HEK293 (cell line): ENCODE data around the gene CHD5.

Experiments used
- CTCF ChIA-PET: fragments of 350-600 bp; formaldehyde crosslinking; extraction: SDS; loops from one replicate; lab custom pipeline; 2021; ENCODE audit warnings: antibody characterized with exemption; lab: Yijun Ruan, JAX
- POLR2A ChIA-PET: fragments of 300-600 bp; formaldehyde crosslinking; extraction: SDS; loops from one replicate; lab custom pipeline; 2020; ENCODE audit warnings: antibody characterized with exemption, inconsistent platforms; lab: Yijun Ruan, JAX
- H3K27ac ChIP-seq: fragments of 200-500 bp; sonication (Bioruptor generic); 2 replicates; pipeline ENCODE4 v1.5.1; 2014; ENCODE audit warnings: low read depth, low read length, control low read depth, inconsistent platforms; ENCODE audit errors: extremely low read depth
- H3K36me3 ChIP-seq, 2 experiments: fragments of 200-500 bp in 1 of 2; sonication (Bioruptor generic) in 1 of 2; 1 replicate in 1 of 2; 2 replicates in 1 of 2; pipeline ENCODE4 v1.5.1; 2014 to 2017; ENCODE audit warnings: inconsistent platforms in 2 of 2, low read length in 2 of 2; ENCODE audit not compliant: control insufficient read depth in 2 of 2, insufficient read depth in 1 of 2
- H3K4me1 ChIP-seq: fragments of 200-500 bp; sonication (Bioruptor generic); 2 replicates; pipeline ENCODE4 v1.5.1; 2014; ENCODE audit warnings: mild to moderate bottlenecking, low read length, inconsistent platforms; ENCODE audit not compliant: control insufficient read depth, insufficient read depth
- H3K4me3 ChIP-seq: 2 replicates; pipeline ENCODE4 v1.5.1; 2011; ENCODE audit warnings: low read depth, mild to moderate bottlenecking, control low read depth, low read length, moderate library complexity
- H3K9me3 ChIP-seq: fragments of 200-500 bp; sonication (Bioruptor generic); 2 replicates; pipeline ENCODE4 v1.5.1; 2014; ENCODE audit warnings: low read depth, low read length, inconsistent platforms; ENCODE audit not compliant: control insufficient read depth, insufficient read depth
- GLIS1 ChIP-seq: fragments of 450-650 bp; formaldehyde crosslinking; IDR thresholded peaks from 2 replicates; pipeline ENCODE4 v1.5.1; 2016; ENCODE audit warnings: missing biosample characterization, missing genetic modification characterization
- KLF7 ChIP-seq: fragments of 450-650 bp; formaldehyde crosslinking; IDR thresholded peaks from 2 replicates; pipeline ENCODE4 v1.5.1; 2016; ENCODE audit warnings: missing biosample characterization, missing genetic modification characterization, borderline replicate concordance
- KLF9 ChIP-seq: fragments of 450-650 bp; formaldehyde crosslinking; IDR thresholded peaks from 2 replicates; pipeline ENCODE4 v1.5.1; 2016; ENCODE audit warnings: missing biosample characterization, missing genetic modification characterization, low read depth
- MZF1 ChIP-seq: fragments of 450-650 bp; formaldehyde crosslinking; IDR thresholded peaks from 2 replicates; pipeline ENCODE4 v1.5.1; 2017; ENCODE audit warnings: missing biosample characterization, missing genetic modification characterization, borderline replicate concordance
- ZBTB17 ChIP-seq: fragments of 450-650 bp; formaldehyde crosslinking; IDR thresholded peaks from 2 replicates; pipeline ENCODE4 v1.5.1; 2016; ENCODE audit warnings: missing biosample characterization, missing genetic modification characterization
- ZEB2 ChIP-seq: fragments of 450-650 bp; formaldehyde crosslinking; IDR thresholded peaks from 2 replicates; pipeline ENCODE4 v1.5.1; 2016; ENCODE audit warnings: missing biosample characterization, missing genetic modification characterization
- ZNF10 ChIP-seq: fragments of 450-650 bp; formaldehyde crosslinking; IDR thresholded peaks from 2 replicates; pipeline ENCODE4 v1.5.1; 2017; ENCODE audit warnings: missing biosample characterization, missing genetic modification characterization
- ZNF140 ChIP-seq: fragments of 450-650 bp; formaldehyde crosslinking; IDR thresholded peaks from 2 replicates; pipeline ENCODE4 v1.5.1; 2016; ENCODE audit warnings: missing biosample characterization, missing genetic modification characterization
- ZNF2 ChIP-seq: fragments of 450-650 bp; formaldehyde crosslinking; IDR thresholded peaks from 2 replicates; pipeline ENCODE4 v1.5.1; 2016; ENCODE audit warnings: missing biosample characterization, missing genetic modification characterization
- ZNF654 ChIP-seq: fragments of 450-650 bp; formaldehyde crosslinking; IDR thresholded peaks from 2 replicates; pipeline ENCODE4 v1.5.1; 2016; ENCODE audit warnings: low read depth, missing biosample characterization, missing genetic modification characterization
- ZNF670 ChIP-seq: fragments of 450-650 bp; formaldehyde crosslinking; IDR thresholded peaks from 2 replicates; pipeline ENCODE4 v1.5.1; 2016; ENCODE audit warnings: missing biosample characterization, missing genetic modification characterization, low read depth
- ZNF777 ChIP-seq: fragments of 450-650 bp; formaldehyde crosslinking; IDR thresholded peaks from 2 replicates; pipeline ENCODE4 v1.5.1; 2017; ENCODE audit warnings: missing biosample characterization, missing genetic modification characterization, borderline replicate concordance
- ZXDB ChIP-seq: fragments of 450-650 bp; formaldehyde crosslinking; IDR thresholded peaks from 2 replicates; pipeline ENCODE4 v1.5.1; 2016; ENCODE audit warnings: missing biosample characterization, missing genetic modification characterization
- TF ChIP-seq, protein P1 (sequence below): fragments of 450-650 bp; formaldehyde crosslinking; IDR thresholded peaks from 2 replicates; pipeline ENCODE4 v1.5.1; 2016; ENCODE audit warnings: missing biosample characterization, missing genetic modification characterization
- TF ChIP-seq, protein P2 (sequence below): fragments of 450-650 bp; formaldehyde crosslinking; IDR thresholded peaks from 2 replicates; pipeline ENCODE4 v1.5.0; 2017; ENCODE audit warnings: missing biosample characterization, missing genetic modification characterization, borderline replicate concordance
- TF ChIP-seq, protein P3 (sequence below): fragments of 450-650 bp; formaldehyde crosslinking; IDR thresholded peaks from 2 replicates; pipeline ENCODE4 v1.5.1; 2016; ENCODE audit warnings: missing biosample characterization, missing genetic modification characterization
- TF ChIP-seq, protein P4 (sequence below): fragments of 450-650 bp; formaldehyde crosslinking; IDR thresholded peaks from 2 replicates; pipeline ENCODE4; 2016; ENCODE audit warnings: missing biosample characterization, missing genetic modification characterization
- TF ChIP-seq, protein P5 (sequence below): fragments of 450-650 bp; formaldehyde crosslinking; IDR thresholded peaks from 2 replicates; pipeline ENCODE4 v1.5.1; 2016; ENCODE audit warnings: missing biosample characterization, missing genetic modification characterization

The CHD5 gene

DNA sequence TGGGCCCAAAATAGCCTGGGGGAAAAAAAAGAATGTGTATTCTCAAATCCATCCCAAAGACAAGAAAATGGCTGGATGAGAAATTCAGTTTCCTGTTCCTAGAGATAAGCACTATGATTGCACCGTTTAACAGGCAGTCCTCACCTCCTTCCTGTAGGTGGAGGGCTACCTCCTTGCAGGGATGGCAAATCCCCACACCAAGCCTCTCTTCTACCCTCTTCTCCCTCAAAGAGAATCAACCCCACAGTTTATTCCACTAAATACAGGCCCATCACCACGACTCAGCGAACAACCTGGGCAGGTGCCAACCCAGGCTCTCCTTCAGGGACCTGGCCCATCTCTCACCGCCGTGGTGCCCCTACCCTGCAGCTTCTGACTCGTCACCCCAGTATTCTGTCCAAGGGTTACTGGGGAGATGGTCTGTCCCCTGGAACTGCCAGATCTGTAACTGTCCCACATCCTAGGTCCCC, 3.4 kb upstream of the CHD5 start (continued):
- TF ChIP-seq ZNF654, result no peak
- no peak for TF ChIP-seq ZNF140 (tag by site-specific recombination)
- TF ChIP-seq MZF1, result peak; percentile 58; the same call in 1 of the 2 replicates
- TF ChIP-seq, protein P1, sequence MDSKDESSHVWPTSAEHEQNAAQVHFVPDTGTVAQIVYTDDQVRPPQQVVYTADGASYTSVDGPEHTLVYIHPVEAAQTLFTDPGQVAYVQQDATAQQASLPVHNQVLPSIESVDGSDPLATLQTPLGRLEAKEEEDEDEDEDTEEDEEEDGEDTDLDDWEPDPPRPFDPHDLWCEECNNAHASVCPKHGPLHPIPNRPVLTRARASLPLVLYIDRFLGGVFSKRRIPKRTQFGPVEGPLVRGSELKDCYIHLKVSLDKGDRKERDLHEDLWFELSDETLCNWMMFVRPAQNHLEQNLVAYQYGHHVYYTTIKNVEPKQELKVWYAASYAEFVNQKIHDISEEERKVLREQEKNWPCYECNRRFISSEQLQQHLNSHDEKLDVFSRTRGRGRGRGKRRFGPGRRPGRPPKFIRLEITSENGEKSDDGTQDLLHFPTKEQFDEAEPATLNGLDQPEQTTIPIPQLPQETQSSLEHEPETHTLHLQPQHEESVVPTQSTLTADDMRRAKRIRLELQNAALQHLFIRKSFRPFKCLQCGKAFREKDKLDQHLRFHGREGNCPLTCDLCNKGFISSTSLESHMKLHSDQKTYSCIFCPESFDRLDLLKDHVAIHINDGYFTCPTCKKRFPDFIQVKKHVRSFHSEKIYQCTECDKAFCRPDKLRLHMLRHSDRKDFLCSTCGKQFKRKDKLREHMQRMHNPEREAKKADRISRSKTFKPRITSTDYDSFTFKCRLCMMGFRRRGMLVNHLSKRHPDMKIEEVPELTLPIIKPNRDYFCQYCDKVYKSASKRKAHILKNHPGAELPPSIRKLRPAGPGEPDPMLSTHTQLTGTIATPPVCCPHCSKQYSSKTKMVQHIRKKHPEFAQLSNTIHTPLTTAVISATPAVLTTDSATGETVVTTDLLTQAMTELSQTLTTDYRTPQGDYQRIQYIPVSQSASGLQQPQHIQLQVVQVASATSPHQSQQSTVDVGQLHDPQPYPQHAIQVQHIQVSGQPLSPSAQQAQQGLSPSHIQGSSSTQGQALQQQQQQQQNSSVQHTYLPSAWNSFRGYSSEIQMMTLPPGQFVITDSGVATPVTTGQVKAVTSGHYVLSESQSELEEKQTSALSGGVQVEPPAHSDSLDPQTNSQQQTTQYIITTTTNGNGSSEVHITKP, result peak; percentile 54; the same call in 1 of the 2 replicates
- TF ChIP-seq ZNF2 (tag by site-specific recombination), result no peak
- no peak for TF ChIP-seq KLF7 (tag by site-specific recombination)
- no peak for TF ChIP-seq ZNF670

DNA sequence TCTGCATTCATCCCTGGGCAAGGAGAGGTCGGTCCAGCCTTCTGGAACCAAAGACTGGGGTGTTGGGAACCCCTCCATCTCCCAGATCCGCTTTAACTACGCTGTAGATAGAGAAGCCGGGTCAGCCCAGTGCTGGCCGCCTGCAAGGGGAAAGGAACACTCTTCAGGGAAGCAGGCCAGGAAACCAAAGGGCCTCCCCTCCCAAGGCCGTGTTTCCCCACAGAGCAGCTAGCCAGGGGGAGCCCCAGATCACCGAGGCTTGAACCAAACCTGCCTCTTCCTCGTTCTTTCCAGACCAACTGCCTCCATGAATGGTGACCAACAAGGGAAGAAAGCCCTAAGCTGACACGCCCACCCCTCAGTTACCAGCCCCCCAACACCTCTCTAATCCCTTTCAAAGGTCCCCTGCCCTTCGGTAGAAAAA, 1.2 kb upstream of the CHD5 start:
- Histone ChIP-seq H3K4me3 (no peak overlapping the region), H3K27ac (no peak overlapping the region), H3K36me3 (peaks cover 0 to 21% of the 10 kb centered on the region in 2 experiments; a peak in 1 of 3 replicates), H3K9me3 (no peaks in the 10 kb centered on the region), H3K4me1 (no peaks in the 10 kb centered on the region)
- TF ChIP-seq GLIS1 (tag by site-specific recombination), result peak; percentile 48
- TF ChIP-seq ZNF777 (tag by site-specific recombination), result no peak
- TF ChIP-seq, protein P2, sequence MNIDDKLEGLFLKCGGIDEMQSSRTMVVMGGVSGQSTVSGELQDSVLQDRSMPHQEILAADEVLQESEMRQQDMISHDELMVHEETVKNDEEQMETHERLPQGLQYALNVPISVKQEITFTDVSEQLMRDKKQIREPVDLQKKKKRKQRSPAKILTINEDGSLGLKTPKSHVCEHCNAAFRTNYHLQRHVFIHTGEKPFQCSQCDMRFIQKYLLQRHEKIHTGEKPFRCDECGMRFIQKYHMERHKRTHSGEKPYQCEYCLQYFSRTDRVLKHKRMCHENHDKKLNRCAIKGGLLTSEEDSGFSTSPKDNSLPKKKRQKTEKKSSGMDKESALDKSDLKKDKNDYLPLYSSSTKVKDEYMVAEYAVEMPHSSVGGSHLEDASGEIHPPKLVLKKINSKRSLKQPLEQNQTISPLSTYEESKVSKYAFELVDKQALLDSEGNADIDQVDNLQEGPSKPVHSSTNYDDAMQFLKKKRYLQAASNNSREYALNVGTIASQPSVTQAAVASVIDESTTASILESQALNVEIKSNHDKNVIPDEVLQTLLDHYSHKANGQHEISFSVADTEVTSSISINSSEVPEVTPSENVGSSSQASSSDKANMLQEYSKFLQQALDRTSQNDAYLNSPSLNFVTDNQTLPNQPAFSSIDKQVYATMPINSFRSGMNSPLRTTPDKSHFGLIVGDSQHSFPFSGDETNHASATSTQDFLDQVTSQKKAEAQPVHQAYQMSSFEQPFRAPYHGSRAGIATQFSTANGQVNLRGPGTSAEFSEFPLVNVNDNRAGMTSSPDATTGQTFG (tag by site-specific recombination), result no peak
- peak; percentile 58 for TF ChIP-seq ZBTB17 (tag by site-specific recombination)
- TF ChIP-seq, protein P1, result peak; percentile 24; the same call in 1 of the 2 replicates
- peak; percentile 71 for TF ChIP-seq KLF9 (tag by site-specific recombination)
- CTCF ChIA-PET, result no interaction called here
- POLR2A ChIA-PET, result no interaction called here

DNA sequence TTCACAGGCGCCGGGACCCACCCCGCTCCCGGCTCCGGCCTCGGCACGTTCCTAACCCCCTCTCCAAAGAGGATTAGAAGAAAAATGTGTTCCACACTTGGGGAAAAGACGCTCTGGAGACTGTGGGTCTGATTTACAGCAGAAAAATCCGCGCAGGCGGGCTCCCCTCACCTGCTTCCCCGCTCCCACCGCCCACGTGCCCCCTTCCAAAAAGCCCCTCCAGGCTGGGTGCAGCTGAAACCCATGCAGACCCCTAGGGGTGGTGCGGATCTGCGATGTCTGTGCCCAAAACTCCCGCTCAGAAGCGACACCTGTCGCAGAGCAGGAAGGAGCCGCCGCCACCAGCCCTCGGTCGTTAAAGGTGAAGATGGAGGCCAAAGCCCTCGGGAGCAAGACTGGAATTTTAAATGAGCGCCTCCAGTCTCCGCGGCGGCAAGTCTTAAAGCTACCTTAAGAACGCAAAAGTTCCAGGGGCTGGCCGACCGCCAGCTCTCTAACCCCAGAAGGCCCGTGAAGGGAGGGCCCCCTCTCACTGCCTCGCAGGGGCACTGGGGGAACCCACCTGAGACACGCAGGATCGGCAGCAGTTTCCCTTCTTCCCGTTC, 688 bp upstream of the CHD5 start:
- Histone ChIP-seq H3K4me1 (no peaks in the 10 kb centered on the region), H3K36me3 (peaks cover 0 to 17% of the 10 kb centered on the region in 2 experiments; a peak in 1 of 3 replicates), H3K9me3 (no peaks in the 10 kb centered on the region), H3K27ac (no peak overlapping the region), H3K4me3 (no peak overlapping the region)
- ChIA-PET CTCF (no interaction called here), POLR2A (no interaction called here)
- TF ChIP-seq ZNF10 (tag by site-specific recombination) (peak; percentile 84; the same call in 1 of the 2 replicates), ZEB2 (tag by site-specific recombination) (0 out of 2 replicates have a peak, but pooled peaks have one; percentile 26), ZXDB (no peak)
- TF ChIP-seq, protein P3, sequence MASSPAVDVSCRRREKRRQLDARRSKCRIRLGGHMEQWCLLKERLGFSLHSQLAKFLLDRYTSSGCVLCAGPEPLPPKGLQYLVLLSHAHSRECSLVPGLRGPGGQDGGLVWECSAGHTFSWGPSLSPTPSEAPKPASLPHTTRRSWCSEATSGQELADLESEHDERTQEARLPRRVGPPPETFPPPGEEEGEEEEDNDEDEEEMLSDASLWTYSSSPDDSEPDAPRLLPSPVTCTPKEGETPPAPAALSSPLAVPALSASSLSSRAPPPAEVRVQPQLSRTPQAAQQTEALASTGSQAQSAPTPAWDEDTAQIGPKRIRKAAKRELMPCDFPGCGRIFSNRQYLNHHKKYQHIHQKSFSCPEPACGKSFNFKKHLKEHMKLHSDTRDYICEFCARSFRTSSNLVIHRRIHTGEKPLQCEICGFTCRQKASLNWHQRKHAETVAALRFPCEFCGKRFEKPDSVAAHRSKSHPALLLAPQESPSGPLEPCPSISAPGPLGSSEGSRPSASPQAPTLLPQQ, result peak; percentile 24; the same call in 1 of the 2 replicates
- TF ChIP-seq, protein P4, sequence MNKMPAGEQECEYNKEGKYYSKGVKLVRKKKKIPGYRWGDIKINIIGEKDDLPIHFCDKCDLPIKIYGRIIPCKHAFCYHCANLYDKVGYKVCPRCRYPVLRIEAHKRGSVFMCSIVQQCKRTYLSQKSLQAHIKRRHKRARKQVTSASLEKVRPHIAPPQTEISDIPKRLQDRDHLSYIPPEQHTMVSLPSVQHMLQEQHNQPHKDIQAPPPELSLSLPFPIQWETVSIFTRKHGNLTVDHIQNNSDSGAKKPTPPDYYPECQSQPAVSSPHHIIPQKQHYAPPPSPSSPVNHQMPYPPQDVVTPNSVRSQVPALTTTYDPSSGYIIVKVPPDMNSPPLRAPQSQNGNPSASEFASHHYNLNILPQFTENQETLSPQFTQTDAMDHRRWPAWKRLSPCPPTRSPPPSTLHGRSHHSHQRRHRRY (tag by site-specific recombination), result no peak
- TF ChIP-seq, protein P5, sequence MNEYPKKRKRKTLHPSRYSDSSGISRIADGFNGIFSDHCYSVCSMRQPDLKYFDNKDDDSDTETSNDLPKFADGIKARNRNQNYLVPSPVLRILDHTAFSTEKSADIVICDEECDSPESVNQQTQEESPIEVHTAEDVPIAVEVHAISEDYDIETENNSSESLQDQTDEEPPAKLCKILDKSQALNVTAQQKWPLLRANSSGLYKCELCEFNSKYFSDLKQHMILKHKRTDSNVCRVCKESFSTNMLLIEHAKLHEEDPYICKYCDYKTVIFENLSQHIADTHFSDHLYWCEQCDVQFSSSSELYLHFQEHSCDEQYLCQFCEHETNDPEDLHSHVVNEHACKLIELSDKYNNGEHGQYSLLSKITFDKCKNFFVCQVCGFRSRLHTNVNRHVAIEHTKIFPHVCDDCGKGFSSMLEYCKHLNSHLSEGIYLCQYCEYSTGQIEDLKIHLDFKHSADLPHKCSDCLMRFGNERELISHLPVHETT (tag by site-specific recombination), result no peak
